H1 (cell line): ENCODE measurements around the gene WSCD2. TPM values are rescaled to one million over a fixed set of nuclear protein-coding genes. Genes with fewer than 3 reads are reported as not detected.

ENCODE experiments used
- CTCF ChIA-PET: fragments of 300-600 bp; sonication (Branson Sonifier 250); formaldehyde crosslinking; loops from one replicate; lab custom pipeline; 2021; ENCODE audit not compliant: partially characterized antibody; lab: Charles Lee
- POLR2A ChIA-PET: fragments of 300-600 bp; sonication (Branson Sonifier 250); formaldehyde crosslinking; loops from one replicate; lab custom pipeline; 2021; ENCODE audit warnings: inconsistent platforms; ENCODE audit not compliant: partially characterized antibody; lab: Charles Lee
- DNase-seq, 2 experiments: peaks; one replicate each; pipeline versions ENCODE4 v3.0.0 to v3.0.0-alpha.2; 2010 to 2022; ENCODE audit warnings: low spot score in 2 of 2, low read depth in 1 of 2, mixed read lengths in 1 of 2
- FAIRE-seq: peaks from 2 replicates; lab custom pipeline; 2011; peaks lifted over from hg19 to GRCh38; lab: Jason Lieb, UNC
- H2AFZ ChIP-seq: 2 replicates; pipeline ENCODE4 v1.8.1; 2012; ENCODE audit warnings: low read length, inconsistent platforms
- H2AK5ac ChIP-seq: 2 replicates; pipeline ENCODE4 v1.6.1; 2013; ENCODE audit warnings: low read depth, low read length
- H2BK120ac ChIP-seq: replicated peaks from 2 replicates; pipeline ENCODE3; 2013; ENCODE audit warnings: low read depth, low read length, inconsistent platforms
- H2BK12ac ChIP-seq: 2 replicates; pipeline ENCODE4 v1.6.1; 2013; ENCODE audit warnings: low read depth, low read length
- H2BK15ac ChIP-seq: 2 replicates; pipeline ENCODE4 v1.6.1; 2013; ENCODE audit warnings: low read length
- H2BK20ac ChIP-seq: 2 replicates; pipeline ENCODE4 v1.6.1; 2013; ENCODE audit warnings: low read length
- H2BK5ac ChIP-seq: 2 replicates; pipeline ENCODE4 v1.6.1; 2013; ENCODE audit warnings: low read depth, low read length
- H3K14ac ChIP-seq: 2 replicates; pipeline ENCODE4 v1.6.1; 2013; ENCODE audit warnings: inconsistent platforms; ENCODE audit not compliant: insufficient read length
- H3K18ac ChIP-seq: 2 replicates; pipeline ENCODE4 v1.6.1; 2013; ENCODE audit warnings: low read length; ENCODE audit errors: extremely low read depth
- H3K23ac ChIP-seq: 2 replicates; pipeline ENCODE4 v1.6.1; 2013; ENCODE audit warnings: inconsistent platforms; ENCODE audit not compliant: insufficient read length
- H3K23me2 ChIP-seq: 2 replicates; pipeline ENCODE4 v1.6.1; 2013; ENCODE audit warnings: low read depth, low read length
- H3K27ac ChIP-seq: 2 replicates; pipeline ENCODE4 v1.6.1; 2011; ENCODE audit warnings: low read depth, low read length, inconsistent platforms
- H3K27me3 ChIP-seq, 4 experiments: replicated peaks in 1 of 4; 1 replicate in 1 of 4; 2 replicates in 3 of 4; pipeline versions ENCODE4 v1.6.1 to v1.8.1; 2011 to 2013; ENCODE audit warnings: low read length in 3 of 4, mild to moderate bottlenecking in 3 of 4, inconsistent platforms in 2 of 4, mixed read lengths in 2 of 4, moderate library complexity in 1 of 4; ENCODE audit not compliant: control insufficient read depth in 3 of 4, insufficient read depth in 3 of 4; ENCODE audit errors: extremely low read depth in 1 of 4
- H3K36me3 ChIP-seq, 4 experiments: 2 replicates each; pipeline versions ENCODE4 v1.6.1 to v1.8.1; 2011 to 2013; ENCODE audit warnings: mild to moderate bottlenecking in 4 of 4, low read length in 3 of 4, moderate library complexity in 2 of 4, control low read depth in 1 of 4, inconsistent platforms in 1 of 4; ENCODE audit not compliant: insufficient read depth in 4 of 4, control insufficient read depth in 2 of 4
- H3K4ac ChIP-seq: replicated peaks from 2 replicates; pipeline ENCODE3; 2013; ENCODE audit warnings: low read length, low read depth, mixed read lengths, inconsistent platforms; ENCODE audit not compliant: insufficient read length
- H3K4me1 ChIP-seq, 4 experiments: replicated peaks in 1 of 4; 1 replicate in 1 of 4; 2 replicates in 3 of 4; pipeline versions ENCODE4 v1.6.1 to v1.8.1; 2011 to 2013; ENCODE audit warnings: low read length in 3 of 4, inconsistent platforms in 2 of 4, mixed read lengths in 1 of 4; ENCODE audit not compliant: insufficient read depth in 4 of 4, control insufficient read depth in 3 of 4
- H3K4me2 ChIP-seq, 2 experiments: 2 replicates each; pipeline versions ENCODE4 v1.6.1 to v1.8.1; 2011 to 2013; ENCODE audit warnings: low read depth in 2 of 2, low read length in 2 of 2, control low read depth in 1 of 2, inconsistent platforms in 1 of 2, mild to moderate bottlenecking in 1 of 2; ENCODE audit not compliant: insufficient read depth in 1 of 2
- H3K4me3 ChIP-seq, 4 experiments: fragments of 200-600, 300-600 bp in 1 of 4; sonication (generic), shearing (Covaris generic), sonication (Bioruptor Twin) in 1 of 4; 2 replicates each; pipeline versions ENCODE4 v1.5.1 to v1.8.1; 2011 to 2016; ENCODE audit warnings: low read length in 4 of 4, low read depth in 3 of 4, control low read depth in 2 of 4, inconsistent platforms in 2 of 4, mild to moderate bottlenecking in 2 of 4, mixed read lengths in 1 of 4, moderate library complexity in 1 of 4; ENCODE audit not compliant: insufficient read depth in 2 of 4; ENCODE audit errors: extremely low read depth in 1 of 4
- H3K56ac ChIP-seq: replicated peaks from 2 replicates; pipeline ENCODE3; 2013; ENCODE audit warnings: low read depth, mild to moderate bottlenecking, mixed read lengths, low read length, inconsistent platforms; ENCODE audit not compliant: insufficient read length
- H3K79me1 ChIP-seq: 2 replicates; pipeline ENCODE4 v1.6.1; 2013; ENCODE audit warnings: low read depth, low read length, control low read depth
- H3K79me2 ChIP-seq, 2 experiments: 2 replicates each; pipeline versions ENCODE4 v1.6.1 to v1.8.1; 2012 to 2013; ENCODE audit warnings: low read length in 2 of 2, mild to moderate bottlenecking in 2 of 2, inconsistent platforms in 1 of 2; ENCODE audit not compliant: insufficient read depth in 2 of 2, control insufficient read depth in 1 of 2
- H3K9ac ChIP-seq, 4 experiments: replicated peaks in 1 of 4; 1 replicate in 1 of 4; 2 replicates in 3 of 4; pipeline versions ENCODE4 v1.6.1 to v1.8.1; 2011 to 2013; ENCODE audit warnings: low read depth in 3 of 4, low read length in 3 of 4, control low read depth in 2 of 4, mild to moderate bottlenecking in 2 of 4, moderate library complexity in 2 of 4, inconsistent platforms in 1 of 4; ENCODE audit errors: extremely low read depth in 1 of 4
- H3K9me3 ChIP-seq, 2 experiments: 2 replicates each; pipeline versions ENCODE4 v1.6.1 to v1.8.1; 2012 to 2013; ENCODE audit warnings: mild to moderate bottlenecking in 2 of 2, moderate library complexity in 2 of 2, control low read depth in 1 of 2, inconsistent platforms in 1 of 2, low read depth in 1 of 2, low read length in 1 of 2, mixed read lengths in 1 of 2; ENCODE audit not compliant: insufficient read depth in 2 of 2
- H4K20me1 ChIP-seq, 2 experiments: replicated peaks in 1 of 2; 2 replicates each; pipeline versions ENCODE3 to v1.8.1; 2011 to 2013; ENCODE audit warnings: inconsistent platforms in 2 of 2, low read length in 2 of 2, mild to moderate bottlenecking in 1 of 2; ENCODE audit not compliant: insufficient read depth in 2 of 2, control insufficient read depth in 1 of 2
- H4K5ac ChIP-seq: 2 replicates; pipeline ENCODE4 v1.6.1; 2013; ENCODE audit warnings: low read length, low read depth, mixed read lengths, inconsistent platforms; ENCODE audit not compliant: insufficient read length
- H4K8ac ChIP-seq: 2 replicates; pipeline ENCODE4 v1.8.0; 2013; ENCODE audit warnings: mild to moderate bottlenecking, moderate library complexity, low read length, inconsistent platforms; ENCODE audit not compliant: insufficient read depth; ENCODE audit errors: extremely low read depth
- H4K91ac ChIP-seq: replicated peaks from 2 replicates; pipeline ENCODE3; 2013; ENCODE audit warnings: low read length, mixed read lengths, inconsistent platforms; ENCODE audit not compliant: insufficient read length
- BACH1 ChIP-seq: IDR thresholded peaks from 2 replicates; pipeline ENCODE4 v1.6.1; 2012; ENCODE audit warnings: low read length, improper control_type of control experiment
- BCL11A ChIP-seq, 2 experiments: IDR thresholded peaks; one replicate each; pipeline ENCODE4 v1.6.1; 2011; ENCODE audit warnings: low read depth in 2 of 2, low read length in 2 of 2, mild to moderate bottlenecking in 2 of 2
- CREB1 ChIP-seq: IDR thresholded peaks from 2 replicates; pipeline ENCODE4 v1.6.1; 2012; ENCODE audit warnings: inconsistent platforms
- CTCF ChIP-seq, 3 experiments: IDR thresholded peaks; 1 replicate in 2 of 3; 2 replicates in 1 of 3; pipeline versions ENCODE4 v1.5.1 to v1.6.1; 2011; ENCODE audit warnings: low read length in 3 of 3, mild to moderate bottlenecking in 3 of 3, inconsistent platforms in 2 of 3, low read depth in 1 of 3, moderate library complexity in 1 of 3; ENCODE audit not compliant: insufficient read depth in 1 of 3; ENCODE audit errors: control extremely low read depth in 1 of 3
- FOSL1 ChIP-seq: IDR thresholded peaks from 2 replicates; pipeline ENCODE4 v1.6.1; 2011; ENCODE audit warnings: mild to moderate bottlenecking, low read depth, low read length, moderate library complexity; ENCODE audit not compliant: insufficient read depth
- HDAC2 ChIP-seq, 2 experiments: fragments of 300-600 bp in 1 of 2; sonication (generic) in 1 of 2; IDR thresholded peaks; 2 replicates each; pipeline ENCODE4 v1.6.1; 2011 to 2012; ENCODE audit warnings: low read depth in 2 of 2, low read length in 2 of 2, mild to moderate bottlenecking in 2 of 2, moderate library complexity in 2 of 2, borderline replicate concordance in 1 of 2, inconsistent platforms in 1 of 2
- KDM1A ChIP-seq: fragments of 200-600, 300-600 bp; sonication (generic); IDR thresholded peaks from 2 replicates; pipeline ENCODE4 v1.7.1; 2016; ENCODE audit warnings: mild to moderate bottlenecking, low read length, borderline replicate concordance
- KDM4A ChIP-seq: IDR thresholded peaks from one replicate; pipeline ENCODE4 v1.7.1; 2012; ENCODE audit warnings: low read depth, mild to moderate bottlenecking, moderate library complexity, low read length, inconsistent platforms; ENCODE audit not compliant: severe bottlenecking
- NANOG ChIP-seq: IDR thresholded peaks from 2 replicates; pipeline ENCODE4 v1.6.1; 2011; ENCODE audit warnings: low read length, low read depth, mild to moderate bottlenecking, inconsistent platforms; ENCODE audit not compliant: insufficient read depth, poor library complexity, severe bottlenecking
- SIN3A ChIP-seq, 2 experiments: IDR thresholded peaks in 1 of 2; conservative IDR thresholded peaks in 1 of 2; 2 replicates each; pipeline ENCODE4 v1.6.1; 2011 to 2012; ENCODE audit warnings: low read length in 2 of 2, improper control_type of control experiment in 1 of 2, low read depth in 1 of 2, mild to moderate bottlenecking in 1 of 2
- SIRT6 ChIP-seq: IDR thresholded peaks from one replicate; pipeline ENCODE4 v1.7.1; 2012; ENCODE audit warnings: low read length, inconsistent platforms
- SP2 ChIP-seq: IDR thresholded peaks from 2 replicates; pipeline ENCODE4 v1.6.1; 2012; ENCODE audit warnings: mild to moderate bottlenecking, low read length, inconsistent platforms
- WGBS, 2 experiments: shearing (Covaris generic) in 1 of 2; methylation state at CpG; one replicate each; pipeline versions ENCODE4 v1.1.6 to v1.1.7; 2013 to 2015; ENCODE audit warnings: low lambda C conversion rate in 2 of 2, mixed read lengths in 2 of 2, inconsistent platforms in 1 of 2, low coverage in 1 of 2, missing lambda C conversion rate in 1 of 2; ENCODE audit not compliant: insufficient replicate concordance in 2 of 2, insufficient coverage in 1 of 2, insufficient read length in 1 of 2; ENCODE audit errors: extremely low coverage in 1 of 2, missing lambda C conversion rate in 1 of 2; 5-methylcytosine and 5-hydroxymethylcytosine counted together
- polyA plus RNA-seq, 7 experiments: library from polyadenylated mRNA; depleted of rRNA in 3 of 7; stranded (reverse) in 5 of 7; unstranded in 2 of 7; fragments of >200 nt in 5 of 7; fragments of 200-250 nt in 2 of 7; gene quantifications; 1 replicate in 5 of 7; 2 replicates in 1 of 7; 4 replicates in 1 of 7; pipeline versions ENCODE4 v1.2.1 to v1.2.3, GENCODE V29; 2011 to 2013; ENCODE audit warnings: missing spikeins in 2 of 7, mixed read lengths in 2 of 7
- total RNA-seq: library from RNA; stranded (reverse); fragmentation: NEBNext Ultra II Directional; extraction: Animal tissue kit (Norgen Biotek cat#: 25700); gene quantifications from 2 replicates; pipeline ENCODE4 v1.2.1, GENCODE V29; 2021

Gene WSCD2
- total and polyA plus RNA-seq, 2 of the 8 experiments (the other 6 are each of a cell fraction or from before 2014, with no cell fraction given) = 1.3 to 2.2 TPM

- H4K91ac ChIP-seq = no peak overlapping the region
- H3K56ac ChIP-seq = no peak overlapping the region
- no peak overlapping the region for H4K5ac ChIP-seq
- H3K4me2 ChIP-seq = no peak overlapping the region
- no peak overlapping the region; a peak in 1 of 7 replicates for H3K9ac ChIP-seq
- H2BK5ac ChIP-seq = no peak overlapping the region
- H2BK20ac ChIP-seq = no peak overlapping the region
- H3K18ac ChIP-seq = no peak overlapping the region
- no peak for FAIRE-seq
- POLR2A ChIA-PET = no interaction called here
- no peak overlapping the region for H2BK120ac ChIP-seq
- no peaks in the 10 kb centered on the region for H3K79me1 ChIP-seq
- CTCF ChIA-PET = no interaction called here
- H4K8ac ChIP-seq = no peak overlapping the region
- H2BK15ac ChIP-seq = no peak overlapping the region
- no peaks in the 10 kb centered on the region for H3K79me2 ChIP-seq
- no peaks in the 10 kb centered on the region for H3K9me3 ChIP-seq
- no peak overlapping the region for H3K23ac ChIP-seq
- H3K27me3 ChIP-seq = no peaks in the 10 kb centered on the region
- no peak for DNase-seq
- no peak overlapping the region for H3K27ac ChIP-seq
- H3K4me1 ChIP-seq = peaks cover 0 to 7% (median 5%) of the 10 kb centered on the region in 4 experiments; a peak in 5 of 7 replicates
- H3K36me3 ChIP-seq = no peaks in the 10 kb centered on the region
- no peaks in the 10 kb centered on the region for H4K20me1 ChIP-seq
- no peak overlapping the region for H2AFZ ChIP-seq
- no peak overlapping the region for H2BK12ac ChIP-seq
- H3K23me2 ChIP-seq = no peaks in the 10 kb centered on the region
- WGBS, 2 experiments = 93% methylated on average over 5 of the region's 7 CpGs; no CpG with 5 or more reads in 1 of the 2 experiments
- no peak overlapping the region for H3K4ac ChIP-seq
- no peak overlapping the region for H3K14ac ChIP-seq
- H2AK5ac ChIP-seq = no peak overlapping the region
- H3K4me3 ChIP-seq = no peak overlapping the region
- TF ChIP-seq CREB1 (no peak), BACH1 (no peak), KDM4A (no peak), HDAC2 (IDR thresholded peaks at IDR 0.05; ENCODE audit: borderline replicate concordance in 1 of 2, low read depth in 2 of 2, low read length in 2 of 2) (no peak), KDM1A (no peak), NANOG (no peak), SIRT6 (no peak), FOSL1 (no peak), CTCF (IDR thresholded peaks at IDR 0.05; ENCODE audit: control extremely low read depth in 1 of 3, insufficient read depth in 1 of 3, low read depth in 1 of 3, low read length in 3 of 3) (no peak), SIN3A (conservative IDR thresholded peaks at IDR 0.05 in 1 of 2, IDR thresholded peaks at IDR 0.05 in 1 of 2; ENCODE audit: low read depth in 1 of 2, low read length in 2 of 2) (no peak), SP2 (no peak), BCL11A (IDR thresholded peaks at IDR 0.05; ENCODE audit: low read depth in 2 of 2, low read length in 2 of 2) (no peak)
Observed at GRCh38 chr12:108150436-108150835, 21.3 kb downstream of the WSCD2 start.
